NCI-H2107 treated with DMSO at 0.1 percent for 48 hours (cell line): ENCODE data around the gene SYNGR1.

Experiments
- DNase-seq: peaks from one replicate; lab custom pipeline; 2025; ENCODE audit not compliant: unreplicated experiment; lab: John Stamatoyannopoulos, UW

Gene SYNGR1

GRCh38 chr22:39368461-39368911 is 18.7 kb downstream of the SYNGR1 start:
- no peak for DNase-seq

- DNase-seq: no peak
Observed at GRCh38 chr22:39369186-39369585, 19.4 kb downstream of the SYNGR1 start.

- no peak for DNase-seq
Observed at GRCh38 chr22:39369586-39369985, 19.8 kb downstream of the SYNGR1 start.

GRCh38 chr22:39371732-39372131 is 21.9 kb downstream of the SYNGR1 start:
- no peak for DNase-seq

GRCh38 chr22:39374191-39374590 is 24.4 kb downstream of the SYNGR1 start:
- DNase-seq: no peak

- no peak for DNase-seq
Observed at GRCh38 chr22:39374801-39375200, 25.0 kb downstream of the SYNGR1 start.

GRCh38 chr22:39375646-39376045 is 25.9 kb downstream of the SYNGR1 start:
- no peak for DNase-seq

GRCh38 chr22:39379756-39380730 is 30.3 kb downstream of the SYNGR1 start:
- DNase-seq: no peak

- no peak for DNase-seq
Observed at GRCh38 chr22:39381009-39381755, 31.4 kb downstream of the SYNGR1 start.

- no peak for DNase-seq
Observed at GRCh38 chr22:39381930-39382329, 32.1 kb downstream of the SYNGR1 start.

GRCh38 chr22:39382410-39382809 is 32.6 kb downstream of the SYNGR1 start:
- no peak for DNase-seq

- no peak for DNase-seq
Observed at GRCh38 chr22:39383841-39384625, 34.2 kb downstream of the SYNGR1 start.

- no peak for DNase-seq
Observed at GRCh38 chr22:39384750-39385480, 35.1 kb downstream of the SYNGR1 start.

- no peak for DNase-seq
Observed at GRCh38 chr22:39388261-39389011, 38.6 kb downstream of the SYNGR1 start.

- DNase-seq: no peak
Observed at GRCh38 chr22:39389420-39389819, 39.6 kb downstream of the SYNGR1 start.

- no peak for DNase-seq
Observed at GRCh38 chr22:39392341-39392948, 42.7 kb downstream of the SYNGR1 start.

GRCh38 chr22:39395936-39396796 is 46.4 kb downstream of the SYNGR1 start:
- no peak for DNase-seq

GRCh38 chr22:39396797-39397195 is 47.0 kb downstream of the SYNGR1 start:
- DNase-seq: no peak

GRCh38 chr22:39401301-39401631 is 51.5 kb downstream of the SYNGR1 start:
- no peak for DNase-seq
